GM18508 (cell line): ENCODE results near the gene SRCAP.

ENCODE experiments used
- ATAC-seq: cut with Tn5 transposase; IDR thresholded peaks from one replicate; pipeline ENCODE4 v1.9.1; 2021; ENCODE audit warnings: moderate number of reproducible peaks; ENCODE audit not compliant: insufficient read depth, unreplicated experiment

The SRCAP gene

GRCh38 chr16:30786936-30787612 is 88.1 kb downstream of the SRCAP start, which contains the start of gene ZNF629:
Gene ZNF629 (minus strand): TSS chr16:30787205. CDS start chr16:30784482, 2,723 bp downstream.
- ATAC-seq, result no peak

DNA sequence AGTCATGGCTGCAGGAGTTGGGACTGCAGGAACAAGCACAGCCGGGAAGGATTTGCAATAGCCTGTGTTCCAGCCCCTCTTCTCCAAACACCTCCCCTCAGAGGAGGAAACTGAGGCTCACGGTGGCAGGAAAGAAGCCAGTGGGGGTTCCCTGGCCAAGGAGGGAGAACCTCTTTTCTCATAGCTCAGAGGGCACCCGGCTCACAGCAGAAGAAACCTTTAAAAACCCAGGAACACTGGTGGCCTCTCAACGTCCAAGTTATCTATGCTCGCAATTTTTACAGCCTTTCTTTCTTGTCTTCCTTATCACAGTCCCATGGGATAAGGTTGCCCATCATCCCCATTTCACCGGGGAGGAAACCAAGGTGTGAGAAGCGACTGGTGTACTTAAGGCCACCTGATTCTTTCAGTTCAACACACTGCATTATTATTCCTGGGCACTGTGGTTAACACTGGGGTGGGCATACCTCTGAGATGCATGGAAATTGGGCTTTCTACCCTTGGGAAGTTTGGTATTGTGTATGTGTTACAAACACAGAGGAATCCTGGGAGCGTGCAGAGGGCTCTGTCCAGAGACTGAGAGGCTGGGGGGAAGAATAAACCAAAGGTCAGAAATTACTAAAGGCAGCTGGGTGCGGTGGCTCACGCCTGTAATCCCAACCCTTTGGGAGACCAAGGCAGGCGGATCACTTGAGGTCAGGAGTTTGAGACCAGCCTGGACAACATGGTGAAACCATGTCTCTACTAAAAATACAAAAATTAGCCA is 88.8 kb downstream of the SRCAP start:
- no peak for ATAC-seq
